ENCODE results near the gene NEU2.
"Not testable (repeated sequence)": the region's sequence is repeated elsewhere in the genome, so short reads cannot be mapped to it uniquely, and the experiment has no call there.

NEU2 gene

GRCh38 chr2:233012301-233012971 lies 20.0 kb upstream of the NEU2 start:
- Histone ChIP-seq H3K27me3 (ENCODE audit: insufficient read depth, low read depth, severe bottlenecking) (no peaks in the 10 kb centered on the region), H3K36me3 (no peaks in the 10 kb centered on the region), H3K27ac (no peak overlapping the region), H3K9me3 (ENCODE audit: severe bottlenecking) (no peaks in the 10 kb centered on the region), H3K4me3 (ENCODE audit: low read depth, low read length) (no peak overlapping the region)
- no peak for TF ChIP-seq CTCF (IDR thresholded peaks at IDR 0.05; ENCODE audit: low read depth, low read length)
- DNase-seq = no peak

GRCh38 chr2:233013027-233013461 lies 19.4 kb upstream of the NEU2 start, which contains the start of gene NGEF:
Gene NGEF (minus strand): TSS chr2:233013256. CDS start chr2:232974890, 38,366 bp downstream.
- no peak within 1 kb of the TSS for H3K27ac ChIP-seq
- H3K36me3 ChIP-seq = no peaks in the 10 kb centered on the region
- no peak for DNase-seq

GRCh38 chr2:233013650-233014049 lies 18.8 kb upstream of the NEU2 start:
- Histone ChIP-seq H3K9me3 (ENCODE audit: severe bottlenecking) (no peaks in the 10 kb centered on the region), H3K27ac (no peak overlapping the region), H3K27me3 (ENCODE audit: insufficient read depth, low read depth, severe bottlenecking) (no peaks in the 10 kb centered on the region), H3K36me3 (no peaks in the 10 kb centered on the region), H3K4me3 (ENCODE audit: low read depth, low read length) (no peak overlapping the region)
- TF ChIP-seq CTCF (IDR thresholded peaks at IDR 0.05; ENCODE audit: low read depth, low read length) = no peak
- no peak for DNase-seq

More at GRCh38 chr2:233013027-233013461, 19.4 kb upstream of the NEU2 start, which contains the start of gene NGEF:
- TF ChIP-seq CTCF (IDR thresholded peaks at IDR 0.05; ENCODE audit: low read depth, low read length) = no peak
- no peak within 1 kb of the TSS for H3K4me3 ChIP-seq (ENCODE audit: low read depth, low read length)
- H3K27me3 ChIP-seq (ENCODE audit: insufficient read depth, low read depth, severe bottlenecking) = no peaks in the 10 kb centered on the region
- no peaks in the 10 kb centered on the region for H3K9me3 ChIP-seq (ENCODE audit: severe bottlenecking)

- no peak for DNase-seq
- H3K36me3 ChIP-seq = no peaks in the 10 kb centered on the region
- H3K27me3 ChIP-seq (ENCODE audit: insufficient read depth, low read depth, severe bottlenecking) = no peaks in the 10 kb centered on the region
- H3K9me3 ChIP-seq (ENCODE audit: severe bottlenecking) = no peaks in the 10 kb centered on the region
- H3K4me3 ChIP-seq (ENCODE audit: low read depth, low read length) = no peak overlapping the region
- no peak overlapping the region for H3K27ac ChIP-seq
- no peak for TF ChIP-seq CTCF (IDR thresholded peaks at IDR 0.05; ENCODE audit: low read depth, low read length)
These were observed 17.3 kb upstream of the NEU2 start for GRCh38 chr2:233015019-233015645.

DNA sequence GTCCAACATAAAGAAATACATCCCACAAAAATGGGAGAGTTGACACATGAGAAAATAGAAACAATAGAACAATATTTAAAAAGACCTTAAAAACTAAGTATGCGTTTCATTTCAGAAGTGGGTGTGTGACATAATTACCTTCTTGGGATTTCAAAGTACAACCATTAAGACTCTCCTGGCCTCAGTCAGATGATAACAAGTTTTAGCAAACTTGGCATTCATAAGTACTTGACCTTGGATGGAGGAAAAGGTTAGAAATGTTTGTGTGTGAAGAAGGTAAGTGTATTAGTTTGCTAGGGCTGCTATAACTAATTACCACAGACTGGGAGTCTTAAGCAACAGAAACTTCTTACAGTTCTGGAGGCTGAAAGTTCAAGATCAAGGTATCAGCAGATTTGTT lies 14.5 kb upstream of the NEU2 start:
- Histone ChIP-seq H3K27me3 (ENCODE audit: insufficient read depth, low read depth, severe bottlenecking) (no peaks in the 10 kb centered on the region), H3K36me3 (no peaks in the 10 kb centered on the region), H3K4me3 (ENCODE audit: low read depth, low read length) (no peak overlapping the region), H3K27ac (no peak overlapping the region), H3K9me3 (ENCODE audit: severe bottlenecking) (no peaks in the 10 kb centered on the region)
- DNase-seq = no peak
- no peak for TF ChIP-seq CTCF (IDR thresholded peaks at IDR 0.05; ENCODE audit: low read depth, low read length)

DNA sequence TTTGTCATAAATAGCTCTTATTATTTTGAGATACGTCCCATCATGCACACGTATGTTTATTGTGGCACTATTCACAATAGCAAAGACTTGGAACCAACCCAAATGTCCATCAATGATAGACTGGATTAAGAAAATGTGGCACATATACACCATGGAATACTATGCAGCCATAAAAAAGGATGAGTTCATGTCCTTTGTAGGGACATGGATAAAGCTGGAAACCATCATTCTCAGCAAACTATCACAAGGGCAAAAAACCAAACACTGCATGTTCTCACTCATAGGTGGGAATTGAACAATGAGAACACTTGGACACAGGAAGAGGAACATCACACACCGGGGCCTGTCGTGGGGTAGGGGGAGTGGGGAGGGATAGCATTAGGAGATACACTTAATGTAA lies 12.9 kb upstream of the NEU2 start:
- H3K36me3 ChIP-seq; H3K27ac ChIP-seq; DNase-seq; H3K4me3 ChIP-seq (ENCODE audit: low read depth, low read length); H3K27me3 ChIP-seq (ENCODE audit: insufficient read depth, low read depth, severe bottlenecking); H3K9me3 ChIP-seq (ENCODE audit: severe bottlenecking): not testable (repeated sequence)

All from WERI-Rb-1 (cell line).